A549 (cell line): ENCODE measurements around the gene CD300C.

Source experiments
- CEBPB ChIP-seq, 2 experiments: fragments of >200 bp in 1 of 2; sonication (Bioruptor Twin) in 1 of 2; formaldehyde crosslinking in 1 of 2; IDR thresholded peaks; 2 replicates each; pipeline ENCODE4 v1.6.1; 2012 to 2016
- EHF ChIP-seq: fragments of 250-450 bp; sonication (Bioruptor Pico); IDR thresholded peaks from 2 replicates; pipeline ENCODE4 v1.5.0; 2020; ENCODE audit warnings: mild to moderate bottlenecking
- EP300 ChIP-seq, 2 experiments: fragments of >200 bp; sonication (Bioruptor Twin); formaldehyde crosslinking; IDR thresholded peaks; 2 replicates in 1 of 2; 3 replicates in 1 of 2; pipeline ENCODE4 v1.6.1; 2016 to 2017
- ESRRA ChIP-seq: fragments of 150-350 bp; IDR thresholded peaks from 2 replicates; pipeline ENCODE4 v1.6.1; 2014; ENCODE audit warnings: mild to moderate bottlenecking, low read length, borderline replicate concordance
- NFE2L2 ChIP-seq: fragments of 150-350 bp; conservative IDR thresholded peaks from 2 replicates; pipeline ENCODE4 v1.6.1; 2014; ENCODE audit warnings: low read length
- PHF8 ChIP-seq: fragments of 200-600 bp; sonication (generic); IDR thresholded peaks from 2 replicates; pipeline ENCODE4 v1.6.1; 2016; ENCODE audit warnings: low read depth, mild to moderate bottlenecking, antibody characterized with exemption, moderate library complexity, borderline replicate concordance
- POLR2A ChIP-seq: IDR thresholded peaks from 2 replicates; pipeline ENCODE4 v1.6.1; 2012; ENCODE audit warnings: mild to moderate bottlenecking, low read length
- RAD21 ChIP-seq, 2 experiments: fragments of >200 bp in 1 of 2; sonication (Bioruptor Twin) in 1 of 2; formaldehyde crosslinking in 1 of 2; IDR thresholded peaks in 1 of 2; conservative IDR thresholded peaks in 1 of 2; 2 replicates in 1 of 2; 3 replicates in 1 of 2; pipeline ENCODE4 v1.6.1; 2012 to 2018; ENCODE audit warnings: inconsistent platforms in 1 of 2
- TP53 ChIP-seq: fragments of 250-450 bp; sonication (Bioruptor Pico); IDR thresholded peaks from 2 replicates; pipeline ENCODE4 v1.5.0; 2021; ENCODE audit warnings: mild to moderate bottlenecking, moderate library complexity
- TF ChIP-seq, protein P1 (sequence below): fragments of >200 bp; sonication (Bioruptor Twin); formaldehyde crosslinking; IDR thresholded peaks from 3 replicates; pipeline ENCODE4 v1.5.1; 2016

DNA sequence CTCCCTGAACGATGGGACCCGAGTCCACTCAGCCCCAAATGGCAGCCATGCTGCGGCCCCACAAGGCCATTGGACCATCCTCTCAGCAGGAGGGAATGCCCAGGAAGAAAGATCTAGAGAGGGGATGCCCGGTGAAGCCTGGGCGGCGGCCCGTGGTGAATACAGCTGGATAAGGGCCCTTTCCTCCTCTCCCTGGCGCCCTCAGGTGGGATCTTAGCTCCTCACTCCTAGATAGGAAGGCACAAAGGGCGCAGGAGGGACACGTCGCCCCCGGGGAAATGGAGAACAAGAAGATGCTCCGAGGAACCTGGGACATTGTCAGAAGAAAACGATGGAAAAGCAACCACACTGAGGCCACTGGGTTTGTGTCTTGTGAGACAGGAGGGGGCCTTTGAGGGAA, 2.5 kb downstream of the CD300C start:
- TF ChIP-seq PHF8 (no peak), POLR2A (no peak), CEBPB (IDR thresholded peaks at IDR 0.05) (no peak), TP53 (CRISPR knock-in tag) (no peak), NFE2L2 (no peak), EP300 (IDR thresholded peaks at IDR 0.05) (no peak), EHF (CRISPR knock-in tag) (no peak), ESRRA (no peak), RAD21 (conservative IDR thresholded peaks at IDR 0.05 in 1 of 2, IDR thresholded peaks at IDR 0.05 in 1 of 2) (no peak)
- TF ChIP-seq, protein P1, sequence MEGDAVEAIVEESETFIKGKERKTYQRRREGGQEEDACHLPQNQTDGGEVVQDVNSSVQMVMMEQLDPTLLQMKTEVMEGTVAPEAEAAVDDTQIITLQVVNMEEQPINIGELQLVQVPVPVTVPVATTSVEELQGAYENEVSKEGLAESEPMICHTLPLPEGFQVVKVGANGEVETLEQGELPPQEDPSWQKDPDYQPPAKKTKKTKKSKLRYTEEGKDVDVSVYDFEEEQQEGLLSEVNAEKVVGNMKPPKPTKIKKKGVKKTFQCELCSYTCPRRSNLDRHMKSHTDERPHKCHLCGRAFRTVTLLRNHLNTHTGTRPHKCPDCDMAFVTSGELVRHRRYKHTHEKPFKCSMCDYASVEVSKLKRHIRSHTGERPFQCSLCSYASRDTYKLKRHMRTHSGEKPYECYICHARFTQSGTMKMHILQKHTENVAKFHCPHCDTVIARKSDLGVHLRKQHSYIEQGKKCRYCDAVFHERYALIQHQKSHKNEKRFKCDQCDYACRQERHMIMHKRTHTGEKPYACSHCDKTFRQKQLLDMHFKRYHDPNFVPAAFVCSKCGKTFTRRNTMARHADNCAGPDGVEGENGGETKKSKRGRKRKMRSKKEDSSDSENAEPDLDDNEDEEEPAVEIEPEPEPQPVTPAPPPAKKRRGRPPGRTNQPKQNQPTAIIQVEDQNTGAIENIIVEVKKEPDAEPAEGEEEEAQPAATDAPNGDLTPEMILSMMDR = no peak
